GM21737 (cell line): ENCODE measurements around the gene KIAA1217.

Experiments used
- ATAC-seq: cut with Tn5 transposase; IDR thresholded peaks from one replicate; pipeline ENCODE4 v1.9.1; 2021; ENCODE audit warnings: mild to moderate bottlenecking, moderate library complexity; ENCODE audit not compliant: unreplicated experiment

KIAA1217 gene

GRCh38 chr10:24533981-24534380 is 325.0 kb downstream of the KIAA1217 start:
- no peak for ATAC-seq

DNA sequence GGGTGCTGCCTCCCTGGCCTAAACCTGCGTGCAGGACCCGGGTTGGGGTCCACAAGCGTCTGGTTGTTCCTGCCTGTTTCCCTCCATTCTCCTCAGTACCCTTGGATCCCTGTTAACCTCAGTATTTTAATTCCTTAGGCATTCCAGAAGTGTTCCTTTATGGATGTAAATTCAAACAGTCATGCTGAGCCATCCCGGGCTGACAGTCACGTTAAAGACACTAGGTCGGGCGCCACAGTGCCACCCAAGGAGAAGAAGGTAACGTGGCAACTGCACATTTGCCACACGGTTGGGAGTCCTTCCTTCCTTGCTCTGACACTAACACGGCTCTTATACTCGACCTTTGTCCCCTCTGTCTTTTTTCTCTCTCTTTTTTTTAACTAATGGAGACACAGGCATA is 327.7 kb downstream of the KIAA1217 start:
- no peak for ATAC-seq

DNA sequence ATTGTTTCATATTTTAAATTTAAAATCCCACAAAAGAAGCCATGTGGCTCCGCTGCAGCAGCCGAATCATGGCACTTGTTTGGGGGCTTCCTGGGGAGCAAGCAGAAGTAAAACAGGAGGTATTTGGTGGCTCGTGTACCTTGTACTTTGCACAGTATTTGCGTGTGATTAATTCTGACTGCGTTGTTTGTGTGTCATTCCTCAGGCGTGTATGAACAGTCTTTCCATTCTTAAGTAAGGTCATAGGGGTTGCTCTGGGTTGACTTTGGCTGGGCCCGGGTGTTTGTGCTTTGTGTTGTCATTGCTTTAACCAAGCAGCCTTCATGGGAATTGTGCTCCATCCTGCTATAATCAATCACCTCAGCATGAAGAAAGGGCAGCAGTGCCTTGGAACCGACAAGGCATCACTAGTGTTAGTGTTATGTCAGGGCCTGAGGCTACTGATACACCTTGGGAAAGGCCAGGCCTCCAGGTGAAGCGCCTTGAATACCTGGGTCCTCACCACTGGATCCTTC is 332.4 kb downstream of the KIAA1217 start:
- ATAC-seq, result no peak

- no peak for ATAC-seq
Observed at GRCh38 chr10:24542314-24543270, 333.7 kb downstream of the KIAA1217 start.

GRCh38 chr10:24544776-24545175 is 335.8 kb downstream of the KIAA1217 start:
- ATAC-seq, result no peak

- ATAC-seq, result no peak
Observed at GRCh38 chr10:24545585-24545984, 336.6 kb downstream of the KIAA1217 start.

DNA sequence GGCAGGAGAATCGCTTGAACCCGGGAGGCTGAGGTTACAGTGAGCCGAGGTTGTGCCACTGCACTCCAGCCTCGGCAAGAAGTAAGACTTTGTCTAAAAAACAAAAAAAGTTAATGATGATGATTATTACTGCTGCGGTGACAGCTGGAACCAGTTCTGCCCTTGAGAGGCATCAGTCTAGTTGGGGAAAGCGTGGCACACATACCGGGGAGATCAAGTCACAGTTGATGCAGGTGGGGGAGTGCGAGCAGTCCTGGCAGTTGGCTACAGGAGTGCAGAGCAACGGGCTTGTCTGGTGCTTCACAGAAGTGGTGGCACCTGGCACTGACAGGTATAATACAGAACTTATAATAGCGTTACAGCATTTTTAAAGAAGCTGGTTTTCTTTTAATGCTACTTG is 341.7 kb downstream of the KIAA1217 start:
- ATAC-seq, result no peak

DNA sequence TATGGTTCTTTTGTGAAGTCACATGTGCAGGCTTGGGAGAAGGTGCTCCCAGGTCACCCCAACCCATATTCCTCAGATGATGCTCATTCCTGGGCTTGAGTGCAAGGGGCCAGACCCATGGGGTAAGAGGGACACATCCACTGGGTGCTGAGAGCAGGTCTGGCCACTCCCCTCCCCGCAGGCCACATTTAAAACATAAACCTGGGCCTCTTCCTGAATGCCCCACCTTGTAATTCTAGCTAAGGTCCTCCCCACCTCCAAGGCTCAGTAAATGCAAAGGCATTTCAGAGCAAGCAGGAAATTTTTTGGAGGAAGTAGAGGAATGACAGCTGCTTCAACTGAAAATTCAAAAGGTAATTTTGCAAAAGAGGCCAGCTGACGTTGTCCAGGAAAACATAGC is 342.2 kb downstream of the KIAA1217 start:
- no peak for ATAC-seq

GRCh38 chr10:24552346-24553016 is 343.5 kb downstream of the KIAA1217 start:
- no peak for ATAC-seq

DNA sequence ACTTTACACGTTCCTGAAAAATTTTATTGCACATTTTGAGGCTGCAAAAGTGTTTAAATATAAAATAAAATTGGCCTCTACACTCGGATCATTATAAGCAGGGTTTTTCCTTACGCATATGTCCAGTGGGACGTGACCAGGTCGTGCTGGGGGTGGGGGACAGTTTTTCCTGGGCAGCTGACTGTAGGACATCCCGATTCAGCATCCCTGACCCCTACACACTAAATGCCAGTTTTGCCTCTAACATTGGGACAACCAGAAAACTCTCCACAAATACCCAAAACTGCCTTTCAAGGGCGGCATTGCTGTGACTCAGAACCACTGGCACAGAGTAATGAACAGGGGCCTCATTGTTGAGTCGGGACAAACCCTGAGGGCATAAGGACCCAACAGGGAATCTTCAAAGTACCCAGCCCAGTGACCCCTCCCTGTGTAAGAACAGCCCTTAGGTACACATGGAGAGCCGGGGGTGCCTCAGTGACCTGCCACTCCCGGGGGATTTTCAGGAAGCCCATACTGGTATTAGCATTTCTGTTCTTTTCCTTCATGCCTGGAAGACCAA is 344.2 kb downstream of the KIAA1217 start:
- no peak for ATAC-seq

DNA sequence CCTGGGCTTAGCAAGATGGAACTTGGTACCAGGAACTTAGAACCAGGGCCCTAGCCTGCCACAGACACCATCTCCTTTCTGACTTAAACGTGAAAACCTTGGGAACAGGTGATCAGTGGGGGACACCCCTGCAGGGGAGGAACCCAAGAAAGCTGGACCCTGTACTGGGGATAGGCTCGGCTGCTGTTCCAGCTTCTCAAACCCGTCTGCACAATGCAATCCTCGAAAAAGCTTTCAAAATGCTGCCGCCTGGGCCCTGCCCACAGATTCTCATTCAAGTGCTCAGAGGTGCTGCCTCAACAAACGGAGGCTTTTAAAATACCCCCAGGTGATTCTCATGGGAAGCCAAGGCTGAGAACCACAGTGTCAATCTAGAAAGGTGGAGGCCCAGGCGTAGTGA is 345.1 kb downstream of the KIAA1217 start:
- ATAC-seq, result no peak

- no peak for ATAC-seq
Observed at GRCh38 chr10:24556126-24556749, 347.3 kb downstream of the KIAA1217 start.

DNA sequence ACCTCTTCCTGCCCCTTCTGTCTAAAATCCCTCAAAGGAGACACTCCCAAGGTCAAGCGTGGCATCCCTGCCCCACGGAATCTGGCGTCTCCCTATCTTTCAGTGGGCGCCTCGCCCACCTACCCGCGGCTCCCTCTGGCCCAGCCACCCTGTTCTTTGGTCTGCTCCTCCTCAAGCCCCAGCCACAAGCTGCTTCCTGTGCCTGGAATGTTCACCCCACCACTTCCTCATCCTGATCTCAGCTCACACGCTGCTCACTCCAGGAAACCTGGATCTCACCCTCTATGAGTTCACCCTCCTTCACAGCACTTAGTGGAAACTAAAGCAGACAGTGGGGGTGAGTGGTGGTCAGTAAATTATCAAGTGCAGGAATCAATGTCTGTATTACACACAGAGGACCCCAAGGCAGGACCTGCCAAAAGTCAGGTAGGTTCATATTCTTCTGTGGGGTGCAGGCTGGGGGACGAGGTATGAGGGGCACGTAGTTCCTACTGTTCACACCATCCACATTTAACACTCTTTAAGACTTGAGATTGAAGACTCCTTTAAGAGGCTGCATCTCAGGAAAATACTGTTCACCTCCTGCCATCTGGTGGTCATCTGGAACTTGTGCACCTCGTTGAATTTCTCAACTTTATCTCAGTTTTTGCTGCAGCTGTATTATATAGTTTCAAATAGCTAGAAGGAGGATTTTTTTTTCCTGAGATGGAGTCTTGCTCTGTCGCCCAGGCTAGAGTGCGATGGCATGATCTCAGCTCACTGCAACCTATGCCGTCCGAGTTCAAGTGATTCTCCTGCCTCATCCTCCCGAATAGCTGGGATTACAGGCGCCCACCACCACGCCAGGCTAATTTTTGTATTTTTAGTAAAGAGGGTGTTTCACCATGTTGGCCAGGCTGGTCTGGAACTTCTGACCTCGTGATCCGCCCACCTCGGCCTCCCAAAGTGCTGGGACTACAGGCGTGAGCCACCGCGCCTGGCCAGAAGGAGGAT is 348.1 kb downstream of the KIAA1217 start:
- no peak for ATAC-seq

DNA sequence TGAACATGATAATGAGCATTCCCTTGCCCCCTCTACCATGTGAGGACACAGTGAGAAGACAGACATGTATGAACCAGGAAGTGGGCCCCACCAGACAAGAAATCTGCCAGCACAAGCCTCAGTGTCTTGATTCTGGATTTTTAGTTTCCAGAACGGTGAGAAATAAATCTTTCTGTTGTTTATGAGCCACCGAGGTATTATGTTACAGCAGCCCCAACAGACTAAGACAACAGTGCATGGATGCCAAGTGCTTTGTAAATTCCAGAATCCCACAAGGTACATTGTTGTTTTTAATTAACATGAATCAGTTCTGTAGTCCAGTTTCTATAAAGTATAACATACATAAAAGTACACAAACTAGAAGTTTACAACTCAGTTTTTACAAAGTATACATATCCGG is 352.5 kb downstream of the KIAA1217 start:
- no peak for ATAC-seq

DNA sequence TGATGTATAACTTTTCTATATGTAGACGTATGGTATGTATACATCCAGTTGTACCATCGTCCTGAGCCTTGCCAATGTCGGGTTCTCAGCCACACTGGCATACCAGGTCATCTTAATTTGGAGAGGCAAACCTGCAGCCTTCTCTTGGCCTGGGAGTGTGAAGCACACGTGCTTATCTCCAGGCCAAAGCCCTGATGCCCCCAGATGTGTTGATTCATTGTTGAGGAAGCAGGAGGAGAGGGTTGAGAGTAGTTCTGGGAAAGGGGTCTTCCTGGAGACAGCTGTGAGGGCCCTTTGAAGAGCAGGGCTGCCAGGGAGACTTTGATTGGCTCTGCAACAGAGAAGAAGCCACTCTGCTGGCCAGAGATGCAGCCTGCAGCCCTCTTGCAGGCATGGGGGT is 359.1 kb downstream of the KIAA1217 start:
- ATAC-seq, result no peak

GRCh38 chr10:24569330-24569796 is 360.4 kb downstream of the KIAA1217 start:
- no peak for ATAC-seq

DNA sequence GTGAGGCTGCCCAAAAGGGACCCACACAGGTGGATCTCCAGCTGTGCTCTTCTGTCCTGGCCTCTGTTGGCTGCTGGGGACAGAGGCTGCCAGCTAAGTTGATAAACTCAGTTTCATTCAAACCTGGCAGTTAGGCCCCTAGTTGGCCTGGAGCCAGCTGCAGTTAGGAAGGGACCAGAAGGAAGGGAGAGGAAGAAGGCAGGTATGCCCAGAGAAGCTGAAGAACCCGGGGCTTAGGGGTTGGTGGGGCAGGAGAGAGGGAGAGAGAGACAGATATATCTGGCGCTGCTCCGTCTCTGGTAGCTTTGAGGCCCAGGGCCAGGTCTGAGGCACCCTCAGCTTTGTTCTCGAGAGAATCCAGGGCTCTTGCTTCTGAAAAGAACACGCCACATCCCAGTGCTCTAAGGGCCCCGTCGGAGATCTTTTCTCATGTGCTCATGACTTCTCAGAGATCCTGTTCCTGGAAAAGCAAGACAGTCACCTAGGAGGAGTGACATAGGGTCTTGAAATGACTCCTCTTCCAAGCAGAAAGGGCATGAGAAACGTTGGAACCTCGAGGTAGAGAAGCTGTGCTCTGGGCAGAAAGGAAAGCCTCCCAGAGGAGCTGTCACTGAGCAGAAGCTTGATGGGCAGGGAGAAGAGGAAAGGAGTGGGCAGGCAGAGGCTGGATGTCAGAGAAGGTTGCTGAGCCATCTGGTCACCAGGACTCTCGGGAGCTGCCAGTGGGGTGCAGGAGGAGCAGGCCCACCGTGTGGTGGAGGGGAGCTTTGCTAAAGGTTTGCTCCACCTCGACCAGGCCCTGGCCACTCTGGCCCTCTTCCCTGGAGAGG is 361.1 kb downstream of the KIAA1217 start:
- ATAC-seq, result no peak

DNA sequence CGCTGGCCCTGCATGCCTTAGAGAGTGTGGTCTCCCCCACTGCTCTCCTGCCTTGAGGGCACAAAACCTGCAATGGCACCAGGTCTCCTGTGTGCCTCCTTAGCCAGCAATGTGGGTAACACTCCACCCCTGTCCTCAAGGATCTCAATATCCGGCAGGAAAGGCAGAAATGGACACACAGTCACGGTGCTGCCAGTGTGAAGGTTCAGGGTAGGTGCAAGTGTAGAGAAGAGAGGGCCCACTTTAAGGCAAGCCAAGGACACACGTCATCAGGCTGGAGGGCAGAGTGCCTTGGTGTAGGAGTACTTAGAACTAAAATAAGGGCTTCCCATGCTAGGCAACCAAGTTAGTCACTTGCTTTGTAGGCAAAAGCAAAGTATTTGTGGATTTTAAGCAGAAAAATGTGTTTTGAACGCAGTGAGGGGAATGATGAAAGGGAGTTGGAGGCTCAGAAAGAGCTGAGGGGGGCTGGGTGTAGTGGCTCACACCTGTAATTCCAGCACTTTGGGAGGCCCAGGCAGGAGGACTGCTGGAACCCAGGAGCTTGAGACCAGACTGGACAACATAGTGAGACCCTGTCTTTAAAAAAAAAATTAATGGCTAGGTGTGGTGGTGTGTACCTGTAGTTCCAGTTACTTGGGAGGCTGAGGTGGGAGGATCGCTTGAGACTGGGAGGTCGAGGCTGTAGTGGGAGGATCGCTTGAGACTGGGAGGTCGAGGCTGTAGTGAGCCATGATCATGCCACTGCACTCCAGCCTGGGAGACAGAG is 361.9 kb downstream of the KIAA1217 start:
- ATAC-seq, result no peak
